Measurements from ENCODE around the gene FLT1.

DNA sequence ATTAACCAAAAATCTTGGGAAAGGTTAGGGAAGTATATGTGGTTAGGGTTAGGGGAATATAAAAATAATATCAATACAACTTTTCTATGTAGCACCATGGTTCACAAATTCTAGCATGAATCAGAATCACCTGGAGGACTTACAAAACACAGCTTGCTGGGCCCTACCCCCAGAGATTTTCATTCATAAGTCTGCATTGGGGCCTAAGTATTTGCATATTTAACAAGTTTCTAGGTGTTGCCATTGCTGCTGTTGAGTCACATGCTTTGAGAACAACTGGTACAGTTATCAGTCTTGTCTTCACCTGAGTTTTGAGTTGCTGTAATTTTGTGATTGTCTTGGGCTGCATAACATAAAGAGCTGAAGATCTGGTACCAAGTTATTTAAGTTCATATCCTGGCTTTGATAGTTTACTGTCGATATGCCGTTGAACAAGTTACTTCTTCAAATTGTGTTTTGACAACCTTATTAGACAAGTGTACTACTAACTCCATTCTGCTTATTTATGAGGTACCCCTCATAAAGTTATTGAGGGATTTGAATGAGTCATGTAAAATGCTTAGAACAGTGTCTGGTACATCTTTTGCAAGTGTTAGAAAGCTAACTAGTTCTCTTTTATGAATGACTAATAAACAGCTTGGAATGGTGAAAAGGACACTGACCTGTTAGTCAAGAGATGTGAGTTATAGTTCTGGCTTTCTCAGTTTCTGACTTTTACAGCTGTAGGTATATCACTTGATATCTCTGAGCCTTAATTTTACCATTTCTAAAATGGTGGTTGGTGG lies 223.7 kb downstream of the FLT1 start:
- TF ChIP-seq, protein P1, sequence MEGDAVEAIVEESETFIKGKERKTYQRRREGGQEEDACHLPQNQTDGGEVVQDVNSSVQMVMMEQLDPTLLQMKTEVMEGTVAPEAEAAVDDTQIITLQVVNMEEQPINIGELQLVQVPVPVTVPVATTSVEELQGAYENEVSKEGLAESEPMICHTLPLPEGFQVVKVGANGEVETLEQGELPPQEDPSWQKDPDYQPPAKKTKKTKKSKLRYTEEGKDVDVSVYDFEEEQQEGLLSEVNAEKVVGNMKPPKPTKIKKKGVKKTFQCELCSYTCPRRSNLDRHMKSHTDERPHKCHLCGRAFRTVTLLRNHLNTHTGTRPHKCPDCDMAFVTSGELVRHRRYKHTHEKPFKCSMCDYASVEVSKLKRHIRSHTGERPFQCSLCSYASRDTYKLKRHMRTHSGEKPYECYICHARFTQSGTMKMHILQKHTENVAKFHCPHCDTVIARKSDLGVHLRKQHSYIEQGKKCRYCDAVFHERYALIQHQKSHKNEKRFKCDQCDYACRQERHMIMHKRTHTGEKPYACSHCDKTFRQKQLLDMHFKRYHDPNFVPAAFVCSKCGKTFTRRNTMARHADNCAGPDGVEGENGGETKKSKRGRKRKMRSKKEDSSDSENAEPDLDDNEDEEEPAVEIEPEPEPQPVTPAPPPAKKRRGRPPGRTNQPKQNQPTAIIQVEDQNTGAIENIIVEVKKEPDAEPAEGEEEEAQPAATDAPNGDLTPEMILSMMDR (conservative IDR thresholded peaks at IDR 0.05): no peak
- no peak for TF ChIP-seq EZH2 (IDR thresholded peaks at IDR 0.05; ENCODE audit: low read depth)
